Right atrium auricular region (tissue), 2 donors: Measurements from ENCODE around the gene KCNT2. TPM values are rescaled to one million over a fixed set of nuclear protein-coding genes. Genes with fewer than 3 reads are reported as not detected.

Experiments
- DNase-seq: peaks from one replicate; pipeline ENCODE4 v3.0.0-alpha.2; 2019; ENCODE audit warnings: low spot score
- H3K27ac ChIP-seq, 2 donors: fragments of 200-600 bp; sonication (generic); 1 replicate in 1 of 2; 2 replicates in 1 of 2; pipeline ENCODE4 v1.5.1; 2016 to 2019
- H3K27me3 ChIP-seq, 2 donors: fragments of 200-600 bp; sonication (generic); one replicate each; pipeline versions ENCODE4 v1.5.1 to v1.6.0; 2017 to 2019
- H3K36me3 ChIP-seq: fragments of 200-600 bp; sonication (generic); one replicate; pipeline ENCODE4 v1.5.1; 2016
- H3K4me1 ChIP-seq, 2 donors: fragments of 200-600 bp; sonication (generic); one replicate each; pipeline versions ENCODE4 v1.5.1 to v1.6.0; 2017 to 2019
- H3K4me3 ChIP-seq, 2 donors: fragments of 200-600 bp; sonication (generic); 1 replicate in 1 of 2; 2 replicates in 1 of 2; pipeline ENCODE4 v1.5.1; 2017 to 2019; ENCODE audit warnings: mild to moderate bottlenecking in 1 of 2, moderate library complexity in 1 of 2
- H3K9me3 ChIP-seq, 2 donors: fragments of 200-600 bp; sonication (generic); one replicate each; pipeline ENCODE4 v1.5.1; 2019
- total RNA-seq, 2 donors: library from RNA; depleted of rRNA; stranded (reverse); fragments of >200 nt; gene quantifications; one replicate each; pipeline ENCODE4 v1.1.0, GENCODE V29; 2016
- TF ChIP-seq, protein P1 (sequence below), 2 donors: fragments of 200-600 bp; sonication (generic); IDR thresholded peaks; one replicate each; pipeline ENCODE4 v1.5.1; 2019; ENCODE audit warnings: antibody characterized with exemption in 2 of 2

The KCNT2 gene
- total RNA-seq, 2 donors from 2014 or later: 3.9 to 14.1 TPM

DNA sequence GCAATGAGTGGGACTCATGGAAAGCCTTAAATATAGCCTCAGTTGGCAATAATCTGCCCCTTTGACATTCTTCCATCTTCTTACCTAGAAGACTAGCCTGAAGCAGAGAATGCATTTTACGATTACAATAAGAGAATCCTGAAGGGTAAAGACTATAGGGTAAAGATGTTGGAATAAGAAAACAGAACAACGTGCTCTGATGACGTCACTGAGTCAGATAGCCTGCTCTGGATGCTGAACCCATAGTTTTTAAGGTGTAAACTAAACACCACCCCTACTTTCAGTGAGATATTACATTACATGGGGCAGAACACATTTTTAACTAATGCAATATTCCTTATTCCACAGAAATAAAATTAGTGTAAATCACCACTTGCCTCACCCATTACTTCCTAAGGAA is 240.4 kb downstream of the KCNT2 start:
- H3K36me3 ChIP-seq: no peaks in the 10 kb centered on the region
- DNase-seq: no peak
- no peaks in the 10 kb centered on the region for H3K4me1 ChIP-seq

GRCh38 chr1:196366817-196367495 is 241.3 kb downstream of the KCNT2 start:
- Histone ChIP-seq H3K27me3 (no peaks in the 10 kb centered on the region), H3K27ac (no peak overlapping the region), H3K4me3 (no peak overlapping the region), H3K36me3 (no peaks in the 10 kb centered on the region), H3K9me3 (no peaks in the 10 kb centered on the region), H3K4me1 (no peaks in the 10 kb centered on the region)
- DNase-seq: no peak
- TF ChIP-seq, protein P1, sequence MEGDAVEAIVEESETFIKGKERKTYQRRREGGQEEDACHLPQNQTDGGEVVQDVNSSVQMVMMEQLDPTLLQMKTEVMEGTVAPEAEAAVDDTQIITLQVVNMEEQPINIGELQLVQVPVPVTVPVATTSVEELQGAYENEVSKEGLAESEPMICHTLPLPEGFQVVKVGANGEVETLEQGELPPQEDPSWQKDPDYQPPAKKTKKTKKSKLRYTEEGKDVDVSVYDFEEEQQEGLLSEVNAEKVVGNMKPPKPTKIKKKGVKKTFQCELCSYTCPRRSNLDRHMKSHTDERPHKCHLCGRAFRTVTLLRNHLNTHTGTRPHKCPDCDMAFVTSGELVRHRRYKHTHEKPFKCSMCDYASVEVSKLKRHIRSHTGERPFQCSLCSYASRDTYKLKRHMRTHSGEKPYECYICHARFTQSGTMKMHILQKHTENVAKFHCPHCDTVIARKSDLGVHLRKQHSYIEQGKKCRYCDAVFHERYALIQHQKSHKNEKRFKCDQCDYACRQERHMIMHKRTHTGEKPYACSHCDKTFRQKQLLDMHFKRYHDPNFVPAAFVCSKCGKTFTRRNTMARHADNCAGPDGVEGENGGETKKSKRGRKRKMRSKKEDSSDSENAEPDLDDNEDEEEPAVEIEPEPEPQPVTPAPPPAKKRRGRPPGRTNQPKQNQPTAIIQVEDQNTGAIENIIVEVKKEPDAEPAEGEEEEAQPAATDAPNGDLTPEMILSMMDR (IDR thresholded peaks at IDR 0.05): no peak

More for the DNA sequence above, 240.4 kb downstream of the KCNT2 start:
- TF ChIP-seq, protein P1 (IDR thresholded peaks at IDR 0.05): no peak
- no peak overlapping the region for H3K4me3 ChIP-seq
- no peaks in the 10 kb centered on the region for H3K9me3 ChIP-seq
- no peak overlapping the region for H3K27ac ChIP-seq
- no peaks in the 10 kb centered on the region for H3K27me3 ChIP-seq

DNA sequence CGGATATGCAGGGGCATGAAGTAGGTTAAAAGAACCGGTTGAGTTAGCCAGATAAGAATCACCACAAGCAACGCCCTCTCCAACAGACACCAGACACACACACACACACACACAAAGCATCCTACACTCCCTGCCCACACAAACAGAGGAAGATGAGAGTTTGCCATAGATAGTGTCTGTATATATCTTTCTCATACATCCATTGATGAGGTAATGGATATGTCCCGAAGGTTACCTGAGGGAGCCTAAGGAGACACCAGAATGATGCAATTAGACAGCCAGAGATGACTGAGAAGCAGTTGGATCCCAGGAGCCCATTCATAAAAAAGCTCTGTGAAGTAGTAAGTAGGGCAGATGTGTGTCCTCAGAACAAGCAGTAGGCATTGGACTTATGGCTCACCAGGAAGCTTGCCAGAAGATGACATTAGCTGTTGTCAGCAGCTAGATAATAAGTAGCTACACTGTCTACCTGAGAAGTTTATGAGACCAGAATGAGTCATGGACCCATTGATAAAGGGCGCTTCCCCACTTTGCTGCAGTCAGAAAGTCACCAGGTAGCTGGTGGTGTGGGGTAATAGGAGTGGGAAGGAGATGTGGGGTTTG is 247.0 kb downstream of the KCNT2 start:
- no peaks in the 10 kb centered on the region for H3K4me1 ChIP-seq
- no peaks in the 10 kb centered on the region for H3K9me3 ChIP-seq
- no peaks in the 10 kb centered on the region for H3K36me3 ChIP-seq
- no peak for DNase-seq
- no peak overlapping the region for H3K4me3 ChIP-seq
- TF ChIP-seq, protein P1 (IDR thresholded peaks at IDR 0.05): no peak
- H3K27me3 ChIP-seq: no peaks in the 10 kb centered on the region
- no peak overlapping the region for H3K27ac ChIP-seq

DNA sequence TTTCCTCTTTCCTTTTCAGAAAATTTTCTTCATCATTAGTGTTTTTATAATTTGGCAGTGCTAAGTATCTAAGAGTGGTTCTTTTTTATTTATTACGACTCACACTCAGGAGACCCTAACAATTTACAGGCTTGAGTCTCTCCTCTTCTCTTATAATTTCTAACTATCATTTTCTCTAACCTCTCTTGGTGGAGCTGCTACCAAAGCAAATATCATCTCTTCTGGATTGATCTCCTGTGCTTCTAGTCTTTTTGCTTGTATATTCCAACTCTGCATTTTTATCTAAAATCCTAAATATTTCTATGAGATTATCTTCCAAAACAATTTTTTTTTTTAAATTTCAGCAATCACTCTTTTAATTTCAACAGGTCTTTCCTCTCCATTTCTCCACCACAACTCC is 250.3 kb downstream of the KCNT2 start:
- TF ChIP-seq, protein P1 (IDR thresholded peaks at IDR 0.05): no peak
- no peaks in the 10 kb centered on the region for H3K27me3 ChIP-seq
- H3K36me3 ChIP-seq: no peaks in the 10 kb centered on the region
- H3K27ac ChIP-seq: no peak overlapping the region
- no peak for DNase-seq
- no peak overlapping the region for H3K4me3 ChIP-seq
- no peaks in the 10 kb centered on the region for H3K9me3 ChIP-seq
- H3K4me1 ChIP-seq: no peaks in the 10 kb centered on the region

GRCh38 chr1:196355206-196355786 is 252.9 kb downstream of the KCNT2 start:
- H3K36me3 ChIP-seq: no peaks in the 10 kb centered on the region
- H3K9me3 ChIP-seq: no peaks in the 10 kb centered on the region
- H3K4me3 ChIP-seq: no peak overlapping the region
- H3K27ac ChIP-seq: no peak overlapping the region
- DNase-seq: no peak
- no peaks in the 10 kb centered on the region for H3K4me1 ChIP-seq
- TF ChIP-seq, protein P1 (IDR thresholded peaks at IDR 0.05): peak; percentile 14 to 58
- no peaks in the 10 kb centered on the region for H3K27me3 ChIP-seq
